Heart left ventricle (tissue), 16 donors: Measurements from ENCODE around the gene MSH3. TPM values are rescaled to one million over a fixed set of nuclear protein-coding genes. Genes with fewer than 3 reads are reported as not detected.
A peak's percentile ranks its signal among the peaks of the same experiment; 100 is the strongest.

Experiments
- ATAC-seq, 4 donors: fragments of 200-7000 bp; cut with Tn5 transposase; one replicate each; pipeline ENCODE4 v1.9.1; 2020 to 2022; ENCODE audit warnings: moderate library complexity in 4 of 4, mild to moderate bottlenecking in 3 of 4, moderate number of reproducible peaks in 1 of 4
- DNase-seq, 5 donors: peaks; one replicate each; pipeline ENCODE4 v3.0.0-alpha.2; 2020
- H3K27ac ChIP-seq, 12 donors: fragments of 200-600 bp; sonication (generic) in 4 of 12; one replicate each; pipeline versions ENCODE4 v1.5.0 to v1.8.0; 2016 to 2022; ENCODE audit warnings: mild to moderate bottlenecking in 2 of 12
- H3K27me3 ChIP-seq, 9 donors: fragments of 200-600 bp; sonication (generic) in 2 of 9; one replicate each; pipeline versions ENCODE4 v1.5.1 to v1.8.0; 2016 to 2022; ENCODE audit warnings: mild to moderate bottlenecking in 3 of 9
- H3K36me3 ChIP-seq, 9 donors: fragments of 200-600 bp; sonication (generic) in 2 of 9; one replicate each; pipeline versions ENCODE4 v1.5.0 to v1.8.0; 2018 to 2022; ENCODE audit warnings: mild to moderate bottlenecking in 2 of 9
- H3K4me1 ChIP-seq, 12 donors: fragments of 200-600 bp; sonication (generic) in 4 of 12; one replicate each; pipeline versions ENCODE4 v1.5.0 to v1.8.0; 2016 to 2022; ENCODE audit warnings: mild to moderate bottlenecking in 3 of 12
- H3K4me3 ChIP-seq, 12 donors: fragments of 200-600 bp; sonication (generic) in 4 of 12; one replicate each; pipeline versions ENCODE4 v1.5.0 to v1.8.0; 2017 to 2022; ENCODE audit warnings: mild to moderate bottlenecking in 9 of 12, moderate library complexity in 4 of 12
- H3K9me3 ChIP-seq, 12 donors: fragments of 200-600 bp; sonication (generic) in 4 of 12; one replicate each; pipeline versions ENCODE4 v1.5.0 to v1.8.0; 2016 to 2022; ENCODE audit warnings: mild to moderate bottlenecking in 1 of 12
- CTCF ChIP-seq, 12 donors: fragments of 200-600 bp; sonication (generic) in 4 of 12; IDR thresholded peaks; one replicate each; pipeline versions ENCODE4 v1.5.0 to v1.8.0; 2018 to 2022; ENCODE audit warnings: antibody characterized with exemption in 12 of 12, mild to moderate bottlenecking in 5 of 12
- POLR2A ChIP-seq, 2 donors: fragments of 450-650 bp; IDR thresholded peaks; one replicate each; pipeline ENCODE4 v1.6.1; 2017; ENCODE audit warnings: antibody characterized with exemption in 2 of 2, mild to moderate bottlenecking in 2 of 2, moderate library complexity in 2 of 2
- WGBS, 4 donors: extraction: QIAGEN DNeasy Blood & Tissue Kit in 2 of 4; methylation state at CpG; one replicate each; pipeline versions ENCODE4 v1.1.5 to v1.1.7; 2013 to 2018; 5-methylcytosine and 5-hydroxymethylcytosine counted together
- intact Hi-C, 10 donors: fragments of 100-400 bp; cut with DNase I; formaldehyde crosslinking; loops; one replicate each; pipeline versions ENCODE4 v1.11.1 to v1.14.2; 2022
- polyA plus RNA-seq, 2 donors: library from polyadenylated mRNA; stranded (reverse); fragments of 200-250 nt; gene quantifications; one replicate each; pipeline ENCODE4 v1.2.3, GENCODE V29; 2013
- total RNA-seq, 9 donors: library from RNA; depleted of rRNA in 2 of 9; stranded (reverse); fragments of >200 nt in 2 of 9; fragmentation: NEBNext Ultra II Directional in 3 of 9; extraction: Animal tissue kit (Norgen Biotek cat#: 25700) in 3 of 9; gene quantifications; one replicate each; pipeline versions ENCODE4 v1.1.0 to v1.2.4, GENCODE V29; 2016 to 2023
- donor health status: ischemic (EF 13 %, LVEDD 7.1; RV severe dilation, severe dysfunction).
- donor health status: healthy with polysubstance abuse.
- donor health status: DM: no; HTN: yes; CAD: no.
- donor health status: DM: no; HTN: no; CAD: no.
- donor health status: ischemic (EF 25% LVEDD 6.9; RV normal size, moderate dysfunction).
- donor health status: ischemic (EF 25% LVEDD 5.7; RV mildly dilated, moderate dysfunction).
- donor health status: healthy.
- donor health status: DM: yes; HTN: yes; CAD: no.
- donor health status: ischemic (EF 35%, LVEDD 5.7; RV mildly dilated, moderate dysfunction).
- donor health status: nonischemic (EF 11% LVEDD 7.7; RV severe dilation, severe dysfunction).
- donor health status: DM: yes; HTN: yes; CAD: no.
- donor health status: PGD.
- donor health status: ischemic (EF 29% LVEDD 5.4; RV normal size, mild dysfunction).
- donor health status: nonischemic (EF 23%, LVEDD 6.1; RV moderate dilation, normal function).

The MSH3 gene
- total and polyA plus RNA-seq, 11 donors = 2.9 to 15.8 (median 8.4) TPM

GRCh38 chr5:80620211-80620610 lies 34.2 kb upstream of the MSH3 start:
- intact Hi-C loops = no loop called here
- no peaks in the 10 kb centered on the region for H3K4me1 ChIP-seq
- ATAC-seq (no peak), DNase-seq (no peak)
- H3K36me3 ChIP-seq = no peaks in the 10 kb centered on the region
- no peaks in the 10 kb centered on the region for H3K9me3 ChIP-seq
- TF ChIP-seq POLR2A (IDR thresholded peaks at IDR 0.05) = no peak
- TF ChIP-seq CTCF (IDR thresholded peaks at IDR 0.05) = no peak
- no peak overlapping the region for H3K27ac ChIP-seq
- WGBS, 4 donors = 81 to 89% (median 84%) methylated on average over 4 of the region's 4 CpGs
- H3K4me3 ChIP-seq = no peak overlapping the region
- no peaks in the 10 kb centered on the region for H3K27me3 ChIP-seq

GRCh38 chr5:80622756-80623155 lies 31.7 kb upstream of the MSH3 start:
- DNase-seq (no peak), ATAC-seq (no peak)
- intact Hi-C loops = no loop called here
- Histone ChIP-seq H3K4me1 (no peaks in the 10 kb centered on the region), H3K4me3 (no peak overlapping the region), H3K27me3 (no peaks in the 10 kb centered on the region), H3K27ac (no peak overlapping the region), H3K9me3 (no peaks in the 10 kb centered on the region), H3K36me3 (no peaks in the 10 kb centered on the region)
- 98 to 100% (median 98%) methylated on average over 2 of the region's 2 CpGs for whole genome bisulfite sequencing, 4 donors
- no peak for TF ChIP-seq CTCF (IDR thresholded peaks at IDR 0.05)
- TF ChIP-seq POLR2A (IDR thresholded peaks at IDR 0.05) = no peak

GRCh38 chr5:80623999-80624398 lies 30.5 kb upstream of the MSH3 start:
- 59 to 84% (median 73%) methylated on average over 4 of the region's 4 CpGs for WGBS, 4 donors
- intact Hi-C loops = no loop called here
- no peak for TF ChIP-seq CTCF (IDR thresholded peaks at IDR 0.05)
- TF ChIP-seq POLR2A (IDR thresholded peaks at IDR 0.05) = no peak

GRCh38 chr5:80625230-80625629 lies 29.2 kb upstream of the MSH3 start:
- Histone ChIP-seq H3K27me3 (no peaks in the 10 kb centered on the region), H3K27ac (no peak overlapping the region), H3K4me1 (no peaks in the 10 kb centered on the region), H3K9me3 (no peaks in the 10 kb centered on the region), H3K4me3 (no peak overlapping the region), H3K36me3 (peaks cover 0 to 11% (median 0%) of the 10 kb centered on the region in 9 donors)
- DNase-seq (no peak), ATAC-seq (no peak)
- WGBS, 4 donors = 88 to 94% (median 91%) methylated on average over 5 of the region's 5 CpGs
- intact Hi-C loops = no loop called here
- TF ChIP-seq CTCF (IDR thresholded peaks at IDR 0.05) (no peak), POLR2A (IDR thresholded peaks at IDR 0.05) (no peak)

More at GRCh38 chr5:80623999-80624398, 30.5 kb upstream of the MSH3 start:
- H3K4me3 ChIP-seq = no peak overlapping the region
- H3K27ac ChIP-seq = peak overlapping the region in 1 of 12 donors; percentile 21
- DNase-seq (no peak), ATAC-seq (no peak)
- no peaks in the 10 kb centered on the region for H3K4me1 ChIP-seq
- H3K27me3 ChIP-seq = no peaks in the 10 kb centered on the region
- H3K36me3 ChIP-seq = peaks cover 0 to 4% (median 0%) of the 10 kb centered on the region in 9 donors
- no peaks in the 10 kb centered on the region for H3K9me3 ChIP-seq
